ENCODE results near the gene USP17L20.
"Not testable (repeated sequence)": the region's sequence is repeated elsewhere in the genome, so short reads cannot be mapped to it uniquely, and the experiment has no call there.

- TF ChIP-seq, protein P1, sequence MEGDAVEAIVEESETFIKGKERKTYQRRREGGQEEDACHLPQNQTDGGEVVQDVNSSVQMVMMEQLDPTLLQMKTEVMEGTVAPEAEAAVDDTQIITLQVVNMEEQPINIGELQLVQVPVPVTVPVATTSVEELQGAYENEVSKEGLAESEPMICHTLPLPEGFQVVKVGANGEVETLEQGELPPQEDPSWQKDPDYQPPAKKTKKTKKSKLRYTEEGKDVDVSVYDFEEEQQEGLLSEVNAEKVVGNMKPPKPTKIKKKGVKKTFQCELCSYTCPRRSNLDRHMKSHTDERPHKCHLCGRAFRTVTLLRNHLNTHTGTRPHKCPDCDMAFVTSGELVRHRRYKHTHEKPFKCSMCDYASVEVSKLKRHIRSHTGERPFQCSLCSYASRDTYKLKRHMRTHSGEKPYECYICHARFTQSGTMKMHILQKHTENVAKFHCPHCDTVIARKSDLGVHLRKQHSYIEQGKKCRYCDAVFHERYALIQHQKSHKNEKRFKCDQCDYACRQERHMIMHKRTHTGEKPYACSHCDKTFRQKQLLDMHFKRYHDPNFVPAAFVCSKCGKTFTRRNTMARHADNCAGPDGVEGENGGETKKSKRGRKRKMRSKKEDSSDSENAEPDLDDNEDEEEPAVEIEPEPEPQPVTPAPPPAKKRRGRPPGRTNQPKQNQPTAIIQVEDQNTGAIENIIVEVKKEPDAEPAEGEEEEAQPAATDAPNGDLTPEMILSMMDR (IDR thresholded peaks at IDR 0.05 in 4 of 5, conservative IDR thresholded peaks at IDR 0.05 in 1 of 5): not testable (repeated sequence)
- TF ChIP-seq POLR2A (IDR thresholded peaks at IDR 0.05): not testable (repeated sequence)
Observed at GRCh38 chr4:9230249-9230648, 27.7 kb upstream of the USP17L20 start.
